NCI-H1436 (cell line): Measurements from ENCODE around the gene DHX35.

Source experiments
- DNase-seq: peaks from one replicate; lab custom pipeline; 2025; lab: John Stamatoyannopoulos, UW

DHX35 gene

GRCh38 chr20:38962044-38962927 lies at the start of gene DHX35:
TSS of gene DHX35 (plus strand) at chr20:38962344. CDS start at chr20:38962368, 24 bp downstream.
- peak; percentile 99 for DNase-seq

GRCh38 chr20:38915355-38915754 lies 46.8 kb upstream of the DHX35 start:
- no peak for DNase-seq

GRCh38 chr20:38917657-38918056 lies 44.5 kb upstream of the DHX35 start:
- DNase-seq: no peak

- DNase-seq: no peak
Measured at GRCh38 chr20:38918172-38918571, 44.0 kb upstream of the DHX35 start.

- no peak for DNase-seq
Measured at GRCh38 chr20:38919683-38920082, 42.5 kb upstream of the DHX35 start.

- no peak for DNase-seq
Measured at GRCh38 chr20:38920411-38920810, 41.7 kb upstream of the DHX35 start.

GRCh38 chr20:38920851-38921250 lies 41.3 kb upstream of the DHX35 start:
- DNase-seq: no peak

- no peak for DNase-seq
Measured at GRCh38 chr20:38924718-38925117, 37.4 kb upstream of the DHX35 start.

GRCh38 chr20:38926142-38926933 lies 35.8 kb upstream of the DHX35 start, which contains the start of gene FAM83D:
TSS of gene FAM83D (plus strand) at chr20:38926417. CDS start at chr20:38926443, 26 bp downstream.
- DNase-seq: peak; percentile 97

GRCh38 chr20:38926934-38927616 lies 35.1 kb upstream of the DHX35 start:
- no peak for DNase-seq

- no peak for DNase-seq
Measured at GRCh38 chr20:38927902-38928578, 34.1 kb upstream of the DHX35 start.

GRCh38 chr20:38930242-38930569 lies 31.9 kb upstream of the DHX35 start:
- DNase-seq: no peak

GRCh38 chr20:38931984-38932383 lies 30.2 kb upstream of the DHX35 start:
- no peak for DNase-seq

GRCh38 chr20:38932457-38933120 lies 29.6 kb upstream of the DHX35 start:
- DNase-seq: no peak

GRCh38 chr20:38934530-38934929 lies 27.6 kb upstream of the DHX35 start:
- no peak for DNase-seq

- no peak for DNase-seq
Measured at GRCh38 chr20:38935285-38935684, 26.9 kb upstream of the DHX35 start.

- no peak for DNase-seq
Measured at GRCh38 chr20:38935967-38936407, 26.2 kb upstream of the DHX35 start.

GRCh38 chr20:38937000-38937399 lies 25.1 kb upstream of the DHX35 start:
- DNase-seq: no peak

GRCh38 chr20:38937978-38938473 lies 24.1 kb upstream of the DHX35 start:
- DNase-seq: no peak

GRCh38 chr20:38939686-38940085 lies 22.5 kb upstream of the DHX35 start:
- no peak for DNase-seq

GRCh38 chr20:38940644-38941043 lies 21.5 kb upstream of the DHX35 start:
- no peak for DNase-seq
